OCI-LY7 (cell line): ENCODE results near the gene SIGLEC9. TPM values are rescaled to one million over a fixed set of nuclear protein-coding genes. Genes with fewer than 3 reads are reported as not detected.

Experiments
- BruUV-seq: library from RNA; stranded (reverse); fragments of 400-500 nt; replicated peaks from 2 replicates; lab custom pipeline; 2021; lab: Mats Ljungman, UMichigan
- CTCF ChIA-PET: fragments of 300-600 bp; sonication (Branson Sonifier 250); formaldehyde crosslinking; loops from one replicate; lab custom pipeline; 2022; ENCODE audit warnings: antibody characterized with exemption; ENCODE audit not compliant: unreplicated experiment; lab: Charles Lee
- POLR2A ChIA-PET: fragments of 300-600 bp; sonication (Branson Sonifier 250); formaldehyde crosslinking; loops from one replicate; lab custom pipeline; 2022; ENCODE audit warnings: antibody characterized with exemption; lab: Charles Lee
- DNase-seq: peaks from one replicate; pipeline ENCODE4 v3.0.0-alpha.2; 2015; ENCODE audit warnings: low spot score
- H2AFZ ChIP-seq: fragments of 200-600 bp; sonication (generic), shearing (Covaris generic); 2 replicates; pipeline ENCODE4 v1.6.1; 2014; ENCODE audit warnings: mild to moderate bottlenecking, antibody characterized with exemption, low read length, moderate library complexity
- H3K27ac ChIP-seq: fragments of 200-600 bp; sonication (generic); 2 replicates; pipeline ENCODE4 v1.5.1; 2014; ENCODE audit warnings: mixed run types, low read depth, mild to moderate bottlenecking, moderate library complexity, low read length, inconsistent platforms; ENCODE audit not compliant: poor library complexity, severe bottlenecking
- H3K36me3 ChIP-seq: fragments of 200-600 bp; sonication (generic); 2 replicates; pipeline ENCODE4 v1.6.1; 2014; ENCODE audit warnings: mild to moderate bottlenecking, antibody characterized with exemption, low read length, moderate library complexity, mixed read lengths; ENCODE audit not compliant: insufficient read depth
- H3K4me1 ChIP-seq: fragments of 200-600 bp; sonication (generic); 2 replicates; pipeline ENCODE4 v1.5.1; 2014; ENCODE audit warnings: mild to moderate bottlenecking, low read length; ENCODE audit not compliant: insufficient read depth, poor library complexity, severe bottlenecking
- H3K4me2 ChIP-seq: fragments of 200-600 bp; sonication (generic); 2 replicates; pipeline ENCODE4 v1.6.1; 2014; ENCODE audit warnings: mild to moderate bottlenecking, low read length
- H3K4me3 ChIP-seq: fragments of 200-600 bp; sonication (generic); 2 replicates; pipeline ENCODE4 v1.5.1; 2014; ENCODE audit warnings: mild to moderate bottlenecking, low read depth, low read length; ENCODE audit not compliant: poor library complexity, severe bottlenecking
- H3K79me2 ChIP-seq: fragments of 200-600 bp; sonication (generic); 2 replicates; pipeline ENCODE4 v1.6.1; 2016; ENCODE audit warnings: low read depth, mild to moderate bottlenecking, low read length, moderate library complexity, mixed read lengths; ENCODE audit not compliant: insufficient read depth
- H3K9me2 ChIP-seq: fragments of 200-600 bp; sonication (generic); 2 replicates; pipeline ENCODE4 v1.6.1; 2016; ENCODE audit warnings: mild to moderate bottlenecking, low read length, mixed read lengths; ENCODE audit not compliant: insufficient read depth
- H3K9me3 ChIP-seq: fragments of 200-600 bp; sonication (generic); 2 replicates; pipeline ENCODE4 v1.6.1; 2014; ENCODE audit warnings: mild to moderate bottlenecking, mixed run types, low read length, mixed read lengths
- H4K20me1 ChIP-seq: fragments of 200-600 bp; sonication (generic); 2 replicates; pipeline ENCODE4 v1.6.1; 2014; ENCODE audit warnings: mild to moderate bottlenecking, antibody characterized with exemption, low read length, moderate library complexity, mixed read lengths; ENCODE audit not compliant: insufficient read depth
- CTCF ChIP-seq: fragments of 200-600 bp; sonication (generic); conservative IDR thresholded peaks from 2 replicates; pipeline ENCODE4 v1.5.1; 2014; ENCODE audit warnings: mild to moderate bottlenecking, antibody characterized with exemption, low read length, moderate library complexity, mixed read lengths
- EZH2phosphoT487 ChIP-seq: fragments of 200-600 bp; sonication (generic); IDR thresholded peaks from 2 replicates; pipeline ENCODE4 v1.6.1; 2018; ENCODE audit warnings: low read depth, borderline replicate concordance, mild to moderate bottlenecking, mixed run types, antibody characterized with exemption, low read length, moderate library complexity, mixed read lengths
- intact Hi-C: fragments of 100-400 bp; cut with micrococcal nuclease; formaldehyde crosslinking; loops from one replicate; pipeline ENCODE4 v1.10.0; 2022; ENCODE audit not compliant: unreplicated experiment
- total RNA-seq, 2 experiments: library from RNA; depleted of rRNA in 1 of 2; stranded (reverse); fragments of >200 nt in 1 of 2; shearing (Covaris generic) in 1 of 2; gene quantifications; 2 replicates each; pipeline ENCODE4 v1.2.3, GENCODE V29; 2014 to 2022

SIGLEC9 gene
- total RNA-seq, 2 experiments from 2014 or later = not detected

DNA sequence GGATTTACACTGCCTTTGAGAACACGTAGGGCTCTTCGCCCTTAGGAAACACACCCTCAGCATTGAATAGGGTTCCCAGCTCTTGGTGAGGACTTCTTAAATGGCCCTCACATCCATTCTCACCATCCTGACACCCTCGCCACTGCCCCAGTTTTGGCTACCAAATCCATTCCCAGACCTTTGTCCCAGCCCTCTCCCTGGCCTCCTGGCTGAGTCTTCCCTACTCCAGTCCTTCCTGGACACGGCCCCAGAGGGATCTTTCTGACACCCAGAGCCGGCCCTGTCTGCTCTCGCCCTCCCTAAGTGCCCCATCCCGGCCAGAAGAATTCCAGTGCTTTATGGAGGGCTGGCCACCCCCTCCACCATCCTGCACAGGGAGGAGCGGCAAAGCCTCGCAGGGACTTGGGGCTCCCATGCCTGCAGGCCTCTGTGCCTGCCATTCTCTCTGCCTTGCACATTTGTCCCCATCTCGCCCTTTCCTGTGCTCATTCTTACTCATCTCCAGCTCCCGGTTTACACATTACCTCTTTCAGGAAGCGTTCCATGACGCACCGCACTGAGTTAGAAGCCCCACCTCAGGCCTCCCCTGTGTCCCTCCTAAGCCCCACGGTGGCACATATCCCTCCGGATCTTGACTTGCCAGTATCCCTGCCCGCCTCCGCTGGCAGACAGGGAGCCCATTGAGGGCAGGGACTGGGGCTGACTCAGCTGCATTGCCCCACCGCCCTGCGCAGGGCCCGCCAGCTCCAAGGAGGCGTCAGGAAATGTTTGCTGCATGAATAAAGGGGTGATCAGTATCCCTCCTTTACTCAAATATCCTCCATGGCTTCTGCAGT, 31.0 kb upstream of the SIGLEC9 start:
- H3K79me2 ChIP-seq = no peaks in the 10 kb centered on the region
- POLR2A ChIA-PET = no interaction called here
- H3K4me1 ChIP-seq = no peaks in the 10 kb centered on the region
- no peaks in the 10 kb centered on the region for H3K9me2 ChIP-seq
- CTCF ChIA-PET = no interaction called here
- intact Hi-C loops = no loop called here
- H2AFZ ChIP-seq = no peak overlapping the region
- no TSS peak for BruUV-seq
- H4K20me1 ChIP-seq = no peaks in the 10 kb centered on the region
- TF ChIP-seq EZH2phosphoT487 (no peak), CTCF (no peak)
- no peak for DNase-seq
- no peak overlapping the region for H3K4me3 ChIP-seq
- no peak overlapping the region for H3K4me2 ChIP-seq
- H3K27ac ChIP-seq = no peak overlapping the region
- no peaks in the 10 kb centered on the region for H3K9me3 ChIP-seq
- H3K36me3 ChIP-seq = peaks cover 11% of the 10 kb centered on the region

GRCh38 chr19:51094696-51095279, 29.9 kb upstream of the SIGLEC9 start:
- no peaks in the 10 kb centered on the region for H3K9me3 ChIP-seq
- no peaks in the 10 kb centered on the region for H3K4me1 ChIP-seq
- intact Hi-C loops = no loop called here
- DNase-seq = peak; percentile 52
- no peak overlapping the region for H2AFZ ChIP-seq
- H4K20me1 ChIP-seq = no peaks in the 10 kb centered on the region
- no peak overlapping the region for H3K4me2 ChIP-seq
- POLR2A ChIA-PET = interaction anchor here (0.5 to 0.7 kb wide), 2 partner anchors 34 to 100 kb away, joined by 3 read pairs; no protein-coding TSS in a partner anchor
- no TSS peak for BruUV-seq
- H3K36me3 ChIP-seq = peaks cover 19% of the 10 kb centered on the region
- TF ChIP-seq EZH2phosphoT487 (no peak), CTCF (peak; percentile 84)
- no peaks in the 10 kb centered on the region for H3K79me2 ChIP-seq
- no peaks in the 10 kb centered on the region for H3K9me2 ChIP-seq
- CTCF ChIA-PET = no interaction called here
- no peak overlapping the region for H3K4me3 ChIP-seq
- H3K27ac ChIP-seq = no peak overlapping the region
